K562 (cell line): ENCODE measurements around the gene JMY. TPM values are rescaled to one million over a fixed set of nuclear protein-coding genes. Genes with fewer than 3 reads are reported as not detected.

Experiments used
- polyA plus RNA-seq, 8 experiments: library from polyadenylated mRNA; depleted of rRNA in 4 of 8; stranded (reverse) in 5 of 8; unstranded in 3 of 8; fragments of >200 nt; fragmentation: Nextera tagmentation in 2 of 8; fragmentation: Illumina TruSeq in 1 of 8; extraction: Ambion mirVana in 2 of 8; extraction: Trizol in 1 of 8; gene quantifications; 2 replicates each; pipeline versions ENCODE4 v1.2.1 to v1.2.3, GENCODE V29; 2011 to 2014; ENCODE audit warnings: inconsistent platforms in 1 of 8, missing spikeins in 1 of 8
- small RNA-seq: library from RNA; depleted of rRNA; stranded (forward); fragments of <200 nt; gene quantifications from one replicate; pipeline ENCODE3, GENCODE V24; 2014
- total RNA-seq, 7 experiments: library from RNA; depleted of rRNA in 6 of 7; stranded (reverse); fragments of >200 nt in 6 of 7; fragmentation: Illumina TruSeq in 2 of 7; extraction: Trizol in 2 of 7; gene quantifications; 2 replicates each; pipeline versions ENCODE4 v1.2.1 to v1.2.3, GENCODE V29; 2011 to 2021; ENCODE audit warnings: low replicate concordance in 1 of 7

JMY gene
- total and polyA plus RNA-seq, 9 of the 15 experiments (the other 6 are each of a cell fraction or from before 2014, with no cell fraction given): 1.1 to 5.5 (median 3.7) TPM

Small RNA genes lying within 50 kb of the gene (small RNA-seq; reads per million reads assigned to genes)
- gene AC016559.1 (not detected), gene RF00425 (not detected)

Other genes starting within 250 kb of the JMY start
- not detected in 2 replicates for gene DMGDH, start 166.5 kb upstream of the JMY start, total RNA-seq (2014; rRNA removed)
- not detected in 2 replicates for gene DMGDH, start 166.5 kb upstream of the JMY start, total RNA-seq (2014; rRNA removed; fragmentation: Illumina TruSeq; extraction: Trizol)
- 0.38 TPM in 1 of 2 replicates, not detected in the other for gene DMGDH, start 166.5 kb upstream of the JMY start, total RNA-seq (2015; rRNA removed; fragmentation: Illumina TruSeq; extraction: Trizol)
- 0.51 and 0.58 TPM in 2 replicates for gene DMGDH, start 166.5 kb upstream of the JMY start, total RNA-seq (2021)
- not detected in 2 replicates for gene DMGDH, start 166.5 kb upstream of the JMY start, polyA plus RNA-seq (2011; rRNA removed)
- gene DMGDH, start 166.5 kb upstream of the JMY start, polyA plus RNA-seq (2014; fragmentation: Illumina TruSeq; extraction: Trizol): not detected in 2 replicates
- gene DMGDH, start 166.5 kb upstream of the JMY start, polyA plus RNA-seq (2014; fragmentation: Nextera tagmentation; extraction: Ambion mirVana): under 1 TPM in 1 of 2 experiments, not detected in 1; 0.13 TPM
- not detected in 2 replicates for gene DMGDH, start 166.5 kb upstream of the JMY start, polyA plus RNA-seq (2014; rRNA removed)
- not detected in 2 replicates for gene BHMT2, start 166.4 kb upstream of the JMY start, total RNA-seq (2014; rRNA removed)
- not detected in 2 replicates for gene BHMT2, start 166.4 kb upstream of the JMY start, total RNA-seq (2014; rRNA removed; fragmentation: Illumina TruSeq; extraction: Trizol)
- gene BHMT2, start 166.4 kb upstream of the JMY start, total RNA-seq (2015; rRNA removed; fragmentation: Illumina TruSeq; extraction: Trizol): not detected in 2 replicates
- gene BHMT2, start 166.4 kb upstream of the JMY start, total RNA-seq (2021): not detected in 2 replicates
- gene BHMT2, start 166.4 kb upstream of the JMY start, polyA plus RNA-seq (2011; rRNA removed): not detected in 2 replicates
- not detected in 2 replicates for gene BHMT2, start 166.4 kb upstream of the JMY start, polyA plus RNA-seq (2014; fragmentation: Illumina TruSeq; extraction: Trizol)
- not detected for gene BHMT2, start 166.4 kb upstream of the JMY start, polyA plus RNA-seq (2014; fragmentation: Nextera tagmentation; extraction: Ambion mirVana)
- not detected in 2 replicates for gene BHMT2, start 166.4 kb upstream of the JMY start, polyA plus RNA-seq (2014; rRNA removed)
- gene BHMT, start 124.3 kb upstream of the JMY start, total RNA-seq (2014; rRNA removed): not detected in 2 replicates
- gene BHMT, start 124.3 kb upstream of the JMY start, total RNA-seq (2014; rRNA removed; fragmentation: Illumina TruSeq; extraction: Trizol): not detected in 2 replicates
- not detected in 2 replicates for gene BHMT, start 124.3 kb upstream of the JMY start, total RNA-seq (2015; rRNA removed; fragmentation: Illumina TruSeq; extraction: Trizol)
- gene BHMT, start 124.3 kb upstream of the JMY start, total RNA-seq (2021): 0.16 TPM in 1 of 2 replicates, not detected in the other
- not detected in 2 replicates for gene BHMT, start 124.3 kb upstream of the JMY start, polyA plus RNA-seq (2011; rRNA removed)
- not detected in 2 replicates for gene BHMT, start 124.3 kb upstream of the JMY start, polyA plus RNA-seq (2014; fragmentation: Illumina TruSeq; extraction: Trizol)
- gene BHMT, start 124.3 kb upstream of the JMY start, polyA plus RNA-seq (2014; fragmentation: Nextera tagmentation; extraction: Ambion mirVana): not detected
- gene BHMT, start 124.3 kb upstream of the JMY start, polyA plus RNA-seq (2014; rRNA removed): not detected in 2 replicates